ENCODE data around the gene JMJD1C. TPM values are rescaled to one million over a fixed set of nuclear protein-coding genes. Genes with fewer than 3 reads are reported as not detected.

Gene JMJD1C
- total RNA-seq, 4 donors from 2014 or later: 76.2 to 150 (median 101) TPM

- ATAC-seq: peak; percentile 81
- 20 to 21% methylated on average over 3 of the region's 3 CpGs for WGBS, 2 donors (ENCODE audit: low coverage in 1 of 2)
These were observed 209.6 kb downstream of the JMJD1C start for GRCh38 chr10:63256009-63256773.

GRCh38 chr10:63255316-63255715 lies 210.5 kb downstream of the JMJD1C start:
- no peak overlapping the region for H3K4me3 ChIP-seq
- no peaks in the 10 kb centered on the region for H3K36me3 ChIP-seq
- TF ChIP-seq, protein P1, sequence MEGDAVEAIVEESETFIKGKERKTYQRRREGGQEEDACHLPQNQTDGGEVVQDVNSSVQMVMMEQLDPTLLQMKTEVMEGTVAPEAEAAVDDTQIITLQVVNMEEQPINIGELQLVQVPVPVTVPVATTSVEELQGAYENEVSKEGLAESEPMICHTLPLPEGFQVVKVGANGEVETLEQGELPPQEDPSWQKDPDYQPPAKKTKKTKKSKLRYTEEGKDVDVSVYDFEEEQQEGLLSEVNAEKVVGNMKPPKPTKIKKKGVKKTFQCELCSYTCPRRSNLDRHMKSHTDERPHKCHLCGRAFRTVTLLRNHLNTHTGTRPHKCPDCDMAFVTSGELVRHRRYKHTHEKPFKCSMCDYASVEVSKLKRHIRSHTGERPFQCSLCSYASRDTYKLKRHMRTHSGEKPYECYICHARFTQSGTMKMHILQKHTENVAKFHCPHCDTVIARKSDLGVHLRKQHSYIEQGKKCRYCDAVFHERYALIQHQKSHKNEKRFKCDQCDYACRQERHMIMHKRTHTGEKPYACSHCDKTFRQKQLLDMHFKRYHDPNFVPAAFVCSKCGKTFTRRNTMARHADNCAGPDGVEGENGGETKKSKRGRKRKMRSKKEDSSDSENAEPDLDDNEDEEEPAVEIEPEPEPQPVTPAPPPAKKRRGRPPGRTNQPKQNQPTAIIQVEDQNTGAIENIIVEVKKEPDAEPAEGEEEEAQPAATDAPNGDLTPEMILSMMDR (IDR thresholded peaks at IDR 0.05): no peak
- no peak for TF ChIP-seq POLR2A (IDR thresholded peaks at IDR 0.05)
- no peak for TF ChIP-seq POLR2AphosphoS5 (IDR thresholded peaks at IDR 0.05)
- TF ChIP-seq EP300 (IDR thresholded peaks at IDR 0.05): no peak
- 60 to 80% methylated on average over 3 to 4 of the region's 4 CpGs for WGBS, 2 donors (ENCODE audit: low coverage in 1 of 2)
- no peak for ATAC-seq
- no peaks in the 10 kb centered on the region for H3K9me3 ChIP-seq
- H3K27ac ChIP-seq: peak overlapping the region in 2 of 4 donors; percentile 37 to 69
- H3K4me1 ChIP-seq: peaks cover 4 to 91% (median 20%) of the 10 kb centered on the region in 3 donors
- no peaks in the 10 kb centered on the region for H3K27me3 ChIP-seq

More at GRCh38 chr10:63256009-63256773, 209.6 kb downstream of the JMJD1C start:
- Histone ChIP-seq H3K36me3 (no peaks in the 10 kb centered on the region), H3K4me1 (peaks cover 6 to 99% (median 20%) of the 10 kb centered on the region in 3 donors), H3K9me3 (no peaks in the 10 kb centered on the region), H3K4me3 (no peak overlapping the region), H3K27me3 (no peaks in the 10 kb centered on the region), H3K27ac (peak overlapping the region in 3 of 4 donors; percentile 30 to 69 (median 69))
- peak; percentile 71 for TF ChIP-seq POLR2AphosphoS5 (IDR thresholded peaks at IDR 0.05)
- no peak for TF ChIP-seq EP300 (IDR thresholded peaks at IDR 0.05)

DNA sequence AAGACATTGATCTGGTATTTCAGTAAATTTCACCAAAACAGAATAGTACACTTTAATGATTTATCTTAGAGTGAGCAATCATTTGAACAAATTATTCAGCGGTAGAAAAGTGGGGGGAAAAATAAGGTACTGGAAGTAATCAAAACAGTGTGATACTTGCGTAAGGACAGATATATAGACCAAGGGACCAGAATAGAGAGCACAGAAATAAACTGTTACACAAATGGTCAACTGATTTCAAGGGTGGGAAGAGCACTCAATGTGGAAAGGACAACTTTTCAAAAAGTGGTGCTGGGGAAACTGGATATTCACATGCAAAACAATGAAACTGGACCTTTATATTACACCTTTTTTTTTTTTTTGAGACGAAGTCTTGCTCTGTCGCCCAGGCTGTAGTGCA lies 212.7 kb downstream of the JMJD1C start:
- no peaks in the 10 kb centered on the region for H3K27me3 ChIP-seq
- H3K9me3 ChIP-seq: no peaks in the 10 kb centered on the region
- no peak overlapping the region for H3K27ac ChIP-seq
- WGBS, 2 donors (ENCODE audit: low coverage in 1 of 2): 85 to 90% methylated on average over 3 to 4 of the region's 4 CpGs
- no peak overlapping the region for H3K4me3 ChIP-seq
- peaks cover 0 to 11% of the 10 kb centered on the region in 2 donors for H3K36me3 ChIP-seq
- ATAC-seq: no peak
- H3K4me1 ChIP-seq: peaks cover 4 to 68% (median 17%) of the 10 kb centered on the region in 3 donors
- TF ChIP-seq POLR2A (IDR thresholded peaks at IDR 0.05): no peak
- no peak for TF ChIP-seq POLR2AphosphoS5 (IDR thresholded peaks at IDR 0.05)
- TF ChIP-seq, protein P1 (IDR thresholded peaks at IDR 0.05): no peak
- no peak for TF ChIP-seq EP300 (IDR thresholded peaks at IDR 0.05)

GRCh38 chr10:63252095-63252762 lies 213.5 kb downstream of the JMJD1C start:
- no peak overlapping the region for H3K4me3 ChIP-seq
- no peaks in the 10 kb centered on the region for H3K9me3 ChIP-seq
- no peaks in the 10 kb centered on the region for H3K27me3 ChIP-seq
- peaks cover 0 to 11% of the 10 kb centered on the region in 2 donors for H3K36me3 ChIP-seq
- no peak overlapping the region for H3K27ac ChIP-seq
- ATAC-seq: no peak
- peaks cover 4 to 60% (median 14%) of the 10 kb centered on the region in 3 donors for H3K4me1 ChIP-seq
- no peak for TF ChIP-seq POLR2AphosphoS5 (IDR thresholded peaks at IDR 0.05)
- TF ChIP-seq, protein P1 (IDR thresholded peaks at IDR 0.05): no peak
- no peak for TF ChIP-seq EP300 (IDR thresholded peaks at IDR 0.05)
- TF ChIP-seq POLR2A (IDR thresholded peaks at IDR 0.05): no peak

- TF ChIP-seq POLR2A (IDR thresholded peaks at IDR 0.05): no peak
- TF ChIP-seq, protein P1 (IDR thresholded peaks at IDR 0.05): no peak
- no peak for TF ChIP-seq EP300 (IDR thresholded peaks at IDR 0.05)
- TF ChIP-seq POLR2AphosphoS5 (IDR thresholded peaks at IDR 0.05): no peak
- Histone ChIP-seq H3K4me3 (no peak overlapping the region), H3K36me3 (peaks cover 0 to 11% of the 10 kb centered on the region in 2 donors), H3K9me3 (no peaks in the 10 kb centered on the region), H3K27me3 (no peaks in the 10 kb centered on the region), H3K27ac (no peak overlapping the region), H3K4me1 (peaks cover 0 to 38% (median 0%) of the 10 kb centered on the region in 3 donors)
- no peak for ATAC-seq
- WGBS, 2 donors (ENCODE audit: low coverage in 1 of 2): 57 to 75% methylated on average over 2 of the region's 2 CpGs
These were observed 215.7 kb downstream of the JMJD1C start for GRCh38 chr10:63250032-63250431.
